CD8-positive, alpha-beta memory T cell (primary cell): Measurements from ENCODE around the gene CELF2. TPM values are rescaled to one million over a fixed set of nuclear protein-coding genes. Genes with fewer than 3 reads are reported as not detected.

Source experiments
- CTCF ChIA-PET: fragments of 350-600 bp; sonication (Branson Sonifier 250); formaldehyde crosslinking; loops from one replicate; lab custom pipeline; 2021; ENCODE audit warnings: antibody characterized with exemption; lab: Charles Lee
- POLR2A ChIA-PET: fragments of 350-600 bp; sonication (Branson Sonifier 250); formaldehyde crosslinking; loops from one replicate; lab custom pipeline; 2021; ENCODE audit warnings: antibody characterized with exemption; lab: Charles Lee
- DNase-seq, 5 donors: peaks; one replicate each; pipeline versions ENCODE4 v3.0.0 to v3.0.0-alpha.2; 2020 to 2022; ENCODE audit warnings: mixed read lengths in 1 of 5
- H3K27ac ChIP-seq: one replicate; pipeline ENCODE4 v1.7.0; 2013; ENCODE audit warnings: low read depth, mild to moderate bottlenecking, low read length, moderate library complexity
- H3K27me3 ChIP-seq: 2 replicates; pipeline ENCODE4 v1.7.0; 2013; ENCODE audit warnings: low read length, mild to moderate bottlenecking; ENCODE audit not compliant: insufficient read depth, poor library complexity, severe bottlenecking
- H3K36me3 ChIP-seq: 2 replicates; pipeline ENCODE4 v1.7.0; 2013; ENCODE audit warnings: mild to moderate bottlenecking, low read length, moderate library complexity; ENCODE audit not compliant: insufficient read depth
- H3K4me1 ChIP-seq: 2 replicates; pipeline ENCODE4 v1.7.0; 2013; ENCODE audit warnings: mild to moderate bottlenecking, low read length, moderate library complexity; ENCODE audit not compliant: insufficient read depth
- H3K4me3 ChIP-seq: 2 replicates; pipeline ENCODE4 v1.7.0; 2013; ENCODE audit warnings: mild to moderate bottlenecking, low read length
- H3K9me3 ChIP-seq: 2 replicates; pipeline ENCODE4 v1.7.0; 2013; ENCODE audit warnings: mild to moderate bottlenecking, low read length
- H3K27ac Mint-ChIP-seq, 8 donors: one replicate each; pipeline ENCODE4 v1.8.0; 2020 to 2021; ENCODE audit warnings: mixed read lengths in 8 of 8, mild to moderate bottlenecking in 6 of 8, inconsistent platforms in 3 of 8, moderate library complexity in 3 of 8
- H3K27me3 Mint-ChIP-seq, 2 donors: one replicate each; pipeline ENCODE4 v1.8.0; 2020 to 2021; ENCODE audit warnings: mixed read lengths in 2 of 2, mild to moderate bottlenecking in 1 of 2, moderate library complexity in 1 of 2
- H3K36me3 Mint-ChIP-seq, 3 donors: one replicate each; pipeline ENCODE4 v1.8.0; 2020 to 2021; ENCODE audit warnings: mixed read lengths in 3 of 3, inconsistent platforms in 1 of 3, mild to moderate bottlenecking in 1 of 3
- H3K4me1 Mint-ChIP-seq, 3 donors: one replicate each; pipeline ENCODE4 v1.8.0; 2020 to 2021; ENCODE audit warnings: mixed read lengths in 3 of 3, inconsistent platforms in 1 of 3, mild to moderate bottlenecking in 1 of 3
- H3K4me3 Mint-ChIP-seq, 7 donors: one replicate each; pipeline ENCODE4 v1.8.0; 2020 to 2021; ENCODE audit warnings: mixed read lengths in 7 of 7, mild to moderate bottlenecking in 6 of 7, moderate library complexity in 4 of 7, inconsistent platforms in 2 of 7
- H3K9me3 Mint-ChIP-seq, 5 donors: one replicate each; pipeline ENCODE4 v1.8.0; 2020 to 2022; ENCODE audit warnings: mixed read lengths in 5 of 5, mild to moderate bottlenecking in 3 of 5, moderate library complexity in 2 of 5, inconsistent platforms in 1 of 5
- polyA plus RNA-seq: library from polyadenylated mRNA; unstranded; fragments of 300-500 nt; fragmentation: Illumina TruSeq; gene quantifications from one replicate; pipeline ENCODE4 v1.2.3, GENCODE V29; 2021
- total RNA-seq, 2 experiments: library from RNA; stranded (reverse); gene quantifications; one replicate each; pipeline ENCODE4 v1.2.3, GENCODE V29; 2021

CELF2 gene
- total and polyA plus RNA-seq, 3 experiments from 2014 or later: 154 to 166 (median 155) TPM

GRCh38 chr10:11282661-11283060, 265.0 kb downstream of the CELF2 start:
- POLR2A ChIA-PET: no interaction called here

GRCh38 chr10:11284291-11285085, 266.8 kb downstream of the CELF2 start:
- Mint-ChIP-seq H3K9me3 (no peaks in the 10 kb centered on the region), H3K27me3 (peaks cover 0 to 5% of the 10 kb centered on the region in 2 donors), H3K36me3 (peaks cover 7 to 37% (median 26%) of the 10 kb centered on the region in 3 donors), H3K4me1 (peaks cover 22 to 39% (median 31%) of the 10 kb centered on the region in 3 donors), H3K27ac (no peak overlapping the region), H3K4me3 (no peak overlapping the region)
- Histone ChIP-seq H3K27me3 (no peaks in the 10 kb centered on the region), H3K36me3 (peaks cover 68% of the 10 kb centered on the region), H3K27ac (no peak overlapping the region), H3K4me1 (no peaks in the 10 kb centered on the region), H3K4me3 (no peak overlapping the region), H3K9me3 (no peaks in the 10 kb centered on the region)
- DNase-seq: no peak
- CTCF ChIA-PET: no interaction called here
- POLR2A ChIA-PET: no interaction called here

More at GRCh38 chr10:11282661-11283060, 265.0 kb downstream of the CELF2 start:
- CTCF ChIA-PET: no interaction called here
- Histone ChIP-seq H3K4me1 (no peaks in the 10 kb centered on the region), H3K36me3 (peaks cover 67% of the 10 kb centered on the region), H3K9me3 (no peaks in the 10 kb centered on the region), H3K27me3 (no peaks in the 10 kb centered on the region), H3K27ac (no peak overlapping the region), H3K4me3 (no peak overlapping the region)
- Mint-ChIP-seq H3K27ac (peak overlapping the region in 4 of 8 donors; percentile 43 to 91 (median 54)), H3K4me1 (peaks cover 11 to 30% (median 22%) of the 10 kb centered on the region in 3 donors), H3K9me3 (no peaks in the 10 kb centered on the region), H3K27me3 (peaks cover 0 to 5% of the 10 kb centered on the region in 2 donors), H3K36me3 (peaks cover 0 to 37% (median 21%) of the 10 kb centered on the region in 3 donors), H3K4me3 (peak overlapping the region in 1 of 7 donors; percentile 25)
- no peak for DNase-seq

- no peak overlapping the region for H3K27ac ChIP-seq
- CTCF ChIA-PET: no interaction called here
- H3K36me3 ChIP-seq: peaks cover 69% of the 10 kb centered on the region
These were observed 267.5 kb downstream of the CELF2 start for GRCh38 chr10:11285171-11285570.

GRCh38 chr10:11286261-11286852, 268.7 kb downstream of the CELF2 start:
- CTCF ChIA-PET: no interaction called here
- Histone ChIP-seq H3K27ac (no peak overlapping the region), H3K4me3 (no peak overlapping the region), H3K4me1 (no peaks in the 10 kb centered on the region), H3K27me3 (no peaks in the 10 kb centered on the region), H3K9me3 (no peaks in the 10 kb centered on the region), H3K36me3 (peaks cover 61% of the 10 kb centered on the region)
- POLR2A ChIA-PET: no interaction called here
- H3K4me1 Mint-ChIP-seq: peaks cover 22 to 30% (median 29%) of the 10 kb centered on the region in 3 donors
- H3K27me3 Mint-ChIP-seq: peaks cover 0 to 2% of the 10 kb centered on the region in 2 donors
- H3K9me3 Mint-ChIP-seq: no peaks in the 10 kb centered on the region
- H3K27ac Mint-ChIP-seq: peak overlapping the region in 6 of 8 donors; percentile 57 to 88 (median 66)
- no peak overlapping the region for H3K4me3 Mint-ChIP-seq
- peaks cover 8 to 52% (median 19%) of the 10 kb centered on the region in 3 donors for H3K36me3 Mint-ChIP-seq
- no peak for DNase-seq

More at GRCh38 chr10:11285171-11285570, 267.5 kb downstream of the CELF2 start:
- H3K27ac Mint-ChIP-seq: no peak overlapping the region
- DNase-seq: no peak
- POLR2A ChIA-PET: no interaction called here
- H3K4me1 Mint-ChIP-seq: peaks cover 29 to 40% (median 33%) of the 10 kb centered on the region in 3 donors
- H3K36me3 Mint-ChIP-seq: peaks cover 8 to 44% (median 26%) of the 10 kb centered on the region in 3 donors
- H3K27me3 Mint-ChIP-seq: peaks cover 0 to 5% of the 10 kb centered on the region in 2 donors
- H3K4me1 ChIP-seq: no peaks in the 10 kb centered on the region
- no peaks in the 10 kb centered on the region for H3K9me3 ChIP-seq
- no peaks in the 10 kb centered on the region for H3K27me3 ChIP-seq
- H3K4me3 Mint-ChIP-seq: no peak overlapping the region
- H3K9me3 Mint-ChIP-seq: no peaks in the 10 kb centered on the region
- no peak overlapping the region for H3K4me3 ChIP-seq

GRCh38 chr10:11288302-11288701, 270.6 kb downstream of the CELF2 start:
- H3K36me3 Mint-ChIP-seq: peaks cover 8 to 72% (median 15%) of the 10 kb centered on the region in 3 donors
- H3K27me3 Mint-ChIP-seq: no peaks in the 10 kb centered on the region
- no peaks in the 10 kb centered on the region for H3K9me3 Mint-ChIP-seq
- no peak overlapping the region for H3K4me3 Mint-ChIP-seq
- Histone ChIP-seq H3K27me3 (no peaks in the 10 kb centered on the region), H3K27ac (no peak overlapping the region), H3K9me3 (no peaks in the 10 kb centered on the region), H3K4me1 (no peaks in the 10 kb centered on the region), H3K36me3 (peaks cover 61% of the 10 kb centered on the region), H3K4me3 (no peak overlapping the region)
- H3K27ac Mint-ChIP-seq: peak overlapping the region in 4 of 8 donors; percentile 32 to 79 (median 67)
- ChIA-PET POLR2A (no interaction called here), CTCF (no interaction called here)
- no peak for DNase-seq
- H3K4me1 Mint-ChIP-seq: peaks cover 32 to 36% (median 35%) of the 10 kb centered on the region in 3 donors

- Mint-ChIP-seq H3K36me3 (peaks cover 8 to 92% (median 27%) of the 10 kb centered on the region in 3 donors), H3K27me3 (no peaks in the 10 kb centered on the region), H3K9me3 (no peaks in the 10 kb centered on the region), H3K4me3 (peak overlapping the region in 1 of 7 donors; percentile 33), H3K4me1 (peaks cover 43 to 51% (median 47%) of the 10 kb centered on the region in 3 donors), H3K27ac (peak overlapping the region in 6 of 8 donors; percentile 29 to 95 (median 74))
- no peak overlapping the region for H3K27ac ChIP-seq
- ChIA-PET CTCF (no interaction called here), POLR2A (interaction anchor here (0.6 kb wide), 1 partner anchor 18 kb away, joined by 3 read pairs; no protein-coding TSS in a partner anchor)
- DNase-seq: no peak
- H3K27me3 ChIP-seq: no peaks in the 10 kb centered on the region
- no peak overlapping the region for H3K4me3 ChIP-seq
- H3K9me3 ChIP-seq: no peaks in the 10 kb centered on the region
- peaks cover 75% of the 10 kb centered on the region for H3K36me3 ChIP-seq
- no peaks in the 10 kb centered on the region for H3K4me1 ChIP-seq
These were observed 272.7 kb downstream of the CELF2 start for GRCh38 chr10:11290156-11290890.

GRCh38 chr10:11292576-11293302, 275.1 kb downstream of the CELF2 start:
- no peaks in the 10 kb centered on the region for H3K4me1 ChIP-seq
- no peak overlapping the region for H3K27ac ChIP-seq
- peaks cover 15 to 97% (median 41%) of the 10 kb centered on the region in 3 donors for H3K36me3 Mint-ChIP-seq
- H3K27me3 ChIP-seq: no peaks in the 10 kb centered on the region
- peak overlapping the region in 7 of 8 donors; percentile 0 to 93 (median 56) for H3K27ac Mint-ChIP-seq
- H3K4me1 Mint-ChIP-seq: peaks cover 46 to 56% (median 49%) of the 10 kb centered on the region in 3 donors
- H3K9me3 Mint-ChIP-seq: no peaks in the 10 kb centered on the region
- peak overlapping the region in 2 of 7 donors; percentile 16 to 35 for H3K4me3 Mint-ChIP-seq
- no peak for DNase-seq
- no peaks in the 10 kb centered on the region for H3K27me3 Mint-ChIP-seq
- no peak overlapping the region for H3K4me3 ChIP-seq
- POLR2A ChIA-PET: no interaction called here
- no peaks in the 10 kb centered on the region for H3K9me3 ChIP-seq
- CTCF ChIA-PET: interaction anchor here (1.5 kb wide), 1 partner anchor 23 kb away, joined by 4 read pairs; no protein-coding TSS in a partner anchor
- H3K36me3 ChIP-seq: peaks cover 83% of the 10 kb centered on the region
